Stimulated activated CD4-positive, alpha-beta T cell treated with anti-CD3 and anti-CD28 coated beads, Interleukin-1b, Interleukin-23, amount 100 ng/mL, for 48 hours (primary cell): ENCODE data around the gene KCNIP3.
"Not testable (repeated sequence)": the region's sequence is repeated elsewhere in the genome, so short reads cannot be mapped to it uniquely, and the experiment has no call there.

Source experiments
- DNase-seq: peaks from one replicate; pipeline ENCODE4 v3.0.0-alpha.2; 2020

The KCNIP3 gene

DNA sequence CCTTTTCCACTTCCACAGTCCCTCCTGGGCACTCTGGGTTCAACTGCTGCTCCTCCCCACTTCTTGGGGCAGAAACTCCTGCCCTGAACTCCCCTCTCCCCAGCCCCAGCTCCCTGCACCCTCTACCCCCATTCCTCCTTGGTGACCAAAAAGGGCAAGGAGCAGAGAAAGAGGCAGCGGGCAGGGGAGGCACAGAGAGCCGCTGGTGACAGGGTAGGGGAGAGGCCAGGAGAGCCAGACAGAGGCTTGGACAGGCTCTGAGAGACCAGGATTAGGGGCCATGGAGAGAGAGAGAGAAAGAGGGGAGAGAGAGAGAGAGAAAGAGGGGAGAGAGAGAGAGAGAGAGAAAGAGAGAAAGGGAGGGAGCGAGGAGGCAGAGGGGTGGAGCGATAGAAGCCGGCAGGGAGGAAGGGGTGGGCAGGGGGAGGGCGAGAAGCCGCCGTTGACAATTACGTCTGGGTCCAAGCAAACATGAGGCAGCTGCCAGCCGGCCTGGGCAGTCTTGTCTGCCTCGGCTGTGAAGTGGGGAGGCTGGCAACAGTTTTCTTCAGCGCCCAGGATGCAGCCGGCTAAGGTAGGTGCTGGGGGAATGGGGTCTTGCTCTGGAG is at the start of gene KCNIP3:
Gene KCNIP3, plus strand, starts transcription at position 468 of the 608 bp plus-strand sequence. Its CDS starts 92 bp downstream, at position 560.
- DNase-seq, result no peak

- no peak for DNase-seq
Measured at GRCh38 chr2:95258271-95258670, 38.9 kb upstream of the KCNIP3 start.

GRCh38 chr2:95260028-95261023 is 36.8 kb upstream of the KCNIP3 start:
- DNase-seq, result no peak

DNA sequence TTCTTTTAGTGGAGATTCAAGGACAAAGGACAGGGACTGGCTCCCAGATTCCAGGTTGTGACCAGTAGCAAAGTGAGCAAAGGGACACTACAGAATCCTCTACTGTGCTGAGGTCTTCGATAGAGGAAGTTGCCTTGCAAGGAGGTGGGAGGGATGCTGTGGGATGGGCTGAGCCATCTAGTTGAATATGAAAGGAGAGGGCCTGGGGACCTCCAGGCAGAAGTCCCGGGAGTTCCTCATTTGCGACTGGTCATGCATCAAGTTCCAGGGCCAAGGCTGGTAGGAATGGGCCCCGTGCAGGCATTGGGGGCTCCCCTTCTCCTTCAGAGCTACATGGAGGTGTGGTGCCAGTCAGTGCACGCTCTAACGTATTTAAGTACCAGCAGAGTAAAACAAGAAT is 35.5 kb upstream of the KCNIP3 start:
- DNase-seq, result no peak

DNA sequence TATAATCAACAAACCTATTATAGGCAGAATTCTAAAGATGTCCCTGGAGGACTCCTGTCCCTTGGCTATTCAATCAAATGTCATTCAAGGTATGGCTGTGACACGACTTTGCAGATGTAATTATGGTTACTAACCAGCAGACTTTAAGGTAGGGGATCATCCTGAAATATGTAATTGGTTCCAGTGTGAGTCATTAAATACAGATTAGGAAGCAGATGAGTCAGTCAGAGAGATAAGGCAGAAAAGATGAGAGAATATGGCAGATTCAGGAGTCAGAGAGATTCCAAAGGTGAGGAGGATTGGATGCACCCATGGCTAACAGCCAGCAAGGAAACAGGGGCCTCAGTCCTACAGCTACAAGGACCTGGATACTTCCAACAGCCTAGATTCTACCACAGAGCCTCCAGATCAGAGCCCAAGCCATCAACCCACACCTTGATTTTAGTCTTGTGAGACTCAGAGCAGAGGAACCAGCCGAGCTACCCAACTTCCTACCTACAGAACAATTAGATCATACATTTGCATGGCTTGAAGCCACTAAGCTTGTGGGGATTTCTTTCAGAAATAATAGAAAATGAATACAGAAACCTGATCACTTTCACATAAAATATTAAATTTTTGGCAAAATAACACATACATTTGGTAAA is 34.1 kb upstream of the KCNIP3 start:
- no peak for DNase-seq

DNA sequence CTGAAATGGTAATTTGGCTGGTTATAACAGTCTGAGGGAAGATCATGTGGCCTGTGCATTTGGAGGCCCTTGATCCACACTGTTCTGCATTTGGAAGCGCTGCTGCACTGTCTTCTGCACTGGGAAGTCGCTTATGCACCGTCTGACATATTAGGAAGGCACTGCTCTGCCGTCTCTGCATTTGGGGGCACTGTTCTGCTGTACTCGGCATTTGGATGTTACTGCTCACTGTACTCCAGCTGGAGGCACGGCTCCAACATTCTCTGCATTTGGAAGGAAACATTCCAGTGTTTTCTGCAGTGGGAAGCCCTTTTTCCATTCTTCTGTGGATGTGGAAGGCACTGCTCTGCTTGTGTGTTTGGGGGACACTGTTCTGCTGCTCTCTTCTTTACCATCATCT is 32.5 kb upstream of the KCNIP3 start:
- no peak for DNase-seq

- DNase-seq, result no peak
Measured at GRCh38 chr2:95265182-95265581, 32.0 kb upstream of the KCNIP3 start.

DNA sequence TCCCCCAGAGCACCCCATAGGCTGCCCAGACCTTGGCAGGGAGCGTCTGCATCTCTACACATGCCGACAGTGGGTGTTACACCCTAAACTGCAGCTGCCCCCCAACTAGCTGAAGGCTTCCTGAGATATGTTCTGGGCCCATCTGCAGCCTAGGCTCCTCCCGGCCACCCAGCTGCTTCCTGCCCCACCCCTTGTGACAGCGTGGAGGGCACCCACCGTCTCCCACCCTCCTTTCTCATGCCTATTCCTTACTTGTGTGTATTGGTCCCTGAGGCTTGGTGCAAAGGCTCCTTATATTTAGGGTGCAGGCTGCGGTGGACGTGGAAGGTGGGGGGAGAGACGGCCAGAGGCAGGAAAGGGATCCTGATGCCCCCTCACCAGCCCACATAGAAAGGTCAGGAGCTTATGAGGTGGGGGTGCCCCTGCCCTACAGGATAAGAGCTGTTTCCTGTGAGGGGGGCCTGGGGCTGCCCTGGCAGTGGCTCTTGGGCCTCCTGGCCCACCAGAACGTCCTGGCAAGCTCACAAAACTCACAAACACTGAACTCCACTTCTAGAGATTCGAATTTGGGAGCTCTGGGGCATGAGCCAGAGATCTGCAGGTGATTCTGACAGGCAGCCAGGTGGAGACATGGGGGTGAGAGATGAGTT is 30.2 kb upstream of the KCNIP3 start:
- DNase-seq, result no peak

DNA sequence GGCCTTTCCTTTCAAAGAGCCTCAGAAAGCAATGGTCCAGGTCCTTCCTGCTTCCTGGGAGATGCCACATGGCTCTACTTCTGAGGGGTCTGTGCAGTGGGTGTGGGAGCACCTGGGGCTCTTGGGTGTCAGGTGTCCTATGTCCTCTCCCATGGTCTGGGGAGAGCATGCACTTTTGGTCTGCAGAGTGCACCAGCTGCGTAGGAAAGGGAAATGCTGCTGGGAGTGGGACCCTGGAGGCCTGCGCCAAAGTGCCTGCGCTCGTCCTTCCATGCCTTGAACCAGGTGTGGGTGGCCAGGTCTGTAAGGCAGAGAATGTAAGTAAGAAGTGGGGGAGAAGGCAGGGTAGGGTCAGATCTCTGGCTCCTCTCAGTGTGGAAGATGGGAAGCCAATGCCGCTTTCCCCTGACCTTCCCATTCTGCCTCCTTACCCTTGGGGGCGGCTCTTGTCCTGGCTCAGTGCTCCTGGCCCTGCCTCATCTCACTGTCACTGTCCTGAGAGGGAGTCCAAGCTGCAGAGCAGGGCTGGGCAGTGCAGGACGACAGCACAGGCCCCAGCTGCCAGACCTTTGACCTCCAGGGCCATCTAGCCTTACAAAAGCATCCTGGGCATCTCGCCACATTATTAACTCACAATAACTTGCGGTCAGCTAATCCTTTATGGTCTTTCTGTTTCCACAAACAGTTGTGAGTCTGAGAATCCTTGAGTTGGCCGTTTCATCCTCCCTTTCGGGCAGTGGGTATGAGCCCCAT is 29.5 kb upstream of the KCNIP3 start:
- DNase-seq, result no peak

GRCh38 chr2:95268211-95269035 is 28.7 kb upstream of the KCNIP3 start:
- DNase-seq, result no peak

- no peak for DNase-seq
Measured at GRCh38 chr2:95269036-95269680, 28.0 kb upstream of the KCNIP3 start.

DNA sequence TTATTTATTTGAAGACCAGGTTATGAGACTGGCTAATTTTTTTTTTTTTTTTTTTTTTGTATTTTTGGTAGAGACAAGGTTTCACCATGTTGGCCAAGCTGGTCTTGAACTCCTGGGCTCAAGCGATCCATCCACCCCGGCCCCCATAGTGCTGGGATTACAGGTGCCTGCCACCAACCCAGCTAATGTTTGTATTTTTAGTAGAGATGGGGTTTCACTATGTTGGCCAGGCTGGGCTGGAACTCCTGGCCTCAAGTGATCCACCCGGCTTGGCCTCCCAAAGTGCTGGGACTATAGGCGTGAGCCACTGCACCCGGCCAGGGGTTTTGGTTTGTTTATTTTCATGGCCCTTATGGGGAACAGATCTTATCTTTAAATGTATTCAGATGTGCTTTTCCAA is 27.4 kb upstream of the KCNIP3 start:
- DNase-seq, result not testable (repeated sequence)

GRCh38 chr2:95270541-95271081 is 26.5 kb upstream of the KCNIP3 start:
- no peak for DNase-seq

DNA sequence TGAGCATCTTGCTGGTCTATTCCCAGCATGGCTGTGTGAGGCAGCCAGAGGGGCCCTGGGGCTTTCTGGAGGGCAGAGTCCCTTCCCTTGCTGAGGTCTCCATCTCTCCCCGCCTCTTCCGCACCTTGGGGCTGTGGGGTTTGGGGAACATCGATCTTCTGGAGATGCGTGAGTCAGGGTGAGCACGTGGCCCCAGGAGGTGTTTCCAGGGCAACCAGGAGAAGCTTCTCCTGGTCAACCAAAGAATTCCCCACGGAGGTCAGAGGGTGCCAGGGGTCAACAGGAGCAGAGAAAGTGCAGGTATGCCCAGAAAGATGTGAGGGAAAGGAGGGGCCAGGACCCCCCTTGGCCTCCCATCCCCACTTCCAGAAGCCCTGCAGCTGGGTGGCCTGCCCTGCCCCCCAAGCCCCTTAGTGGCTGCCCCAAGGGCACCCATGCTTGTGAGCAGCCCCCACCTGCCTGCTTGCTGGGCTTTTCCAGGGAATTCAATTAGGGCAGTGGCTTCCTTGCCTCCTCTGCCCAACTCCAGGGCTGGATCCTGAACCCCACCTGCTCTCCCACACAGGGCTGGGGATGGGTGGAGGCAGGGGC is 25.7 kb upstream of the KCNIP3 start:
- DNase-seq, result no peak

DNA sequence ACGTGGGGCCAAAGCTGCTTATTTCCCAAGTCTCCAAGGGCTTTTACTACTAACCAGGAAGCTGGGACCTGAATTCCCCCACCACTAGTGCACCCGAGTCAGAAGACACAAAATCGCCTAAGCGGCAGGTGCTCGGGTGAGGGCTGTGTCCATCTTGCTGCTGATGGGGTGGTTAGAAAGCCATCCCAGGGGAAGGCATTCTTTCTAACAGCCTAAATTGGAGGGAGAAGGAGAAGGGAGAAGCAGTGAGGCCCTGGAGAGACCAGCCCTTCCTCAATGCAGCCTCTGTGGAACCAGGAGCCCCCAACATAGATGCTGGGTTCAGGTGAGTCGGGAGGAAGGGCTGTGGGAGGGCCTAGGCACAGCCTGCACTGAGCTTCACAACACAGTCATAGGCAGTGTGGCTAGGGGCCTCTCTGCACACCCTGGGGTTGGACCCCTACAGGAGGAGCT is 24.8 kb upstream of the KCNIP3 start:
- no peak for DNase-seq

GRCh38 chr2:95272781-95273180 is 24.4 kb upstream of the KCNIP3 start:
- DNase-seq, result no peak

DNA sequence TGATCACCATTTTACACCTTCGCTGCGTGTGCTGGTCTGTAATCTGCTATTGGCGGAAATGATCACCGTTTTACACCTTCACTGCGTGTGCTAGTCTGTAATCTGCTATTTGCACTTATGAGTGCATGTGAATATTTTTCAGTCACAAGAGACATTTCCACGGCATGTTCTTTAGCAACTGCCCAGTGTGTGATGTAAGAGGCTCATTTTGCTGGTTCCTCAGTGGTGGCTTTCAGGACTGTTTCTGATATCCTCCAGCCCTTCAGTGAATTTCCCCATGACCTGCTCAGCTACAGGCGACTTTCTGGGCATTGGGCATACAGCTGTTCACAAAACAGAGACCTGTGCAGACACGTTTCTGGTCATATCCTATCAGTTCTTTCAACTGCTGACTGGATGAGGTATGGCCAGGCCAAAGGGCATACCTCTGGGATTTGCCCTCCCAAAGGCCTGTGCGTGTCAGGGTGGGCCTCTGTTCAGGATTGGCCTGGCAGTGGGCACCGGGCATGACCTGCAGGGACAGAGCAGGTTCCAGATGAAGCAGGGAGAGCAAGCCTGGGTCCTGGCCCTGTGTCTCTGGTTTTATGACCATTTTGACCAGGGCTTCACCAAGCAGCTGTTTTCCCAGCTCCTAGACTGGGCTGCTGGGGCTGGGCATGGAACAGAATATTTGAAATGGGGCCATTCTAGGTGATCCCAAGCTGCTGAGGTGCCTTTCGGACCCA is 23.4 kb upstream of the KCNIP3 start:
- DNase-seq, result no peak

GRCh38 chr2:95274291-95275150 is 22.6 kb upstream of the KCNIP3 start, which contains the start of gene PROM2:
Gene PROM2 (plus strand): TSS chr2:95274449. CDS start chr2:95274586, 137 bp downstream.
- no peak for DNase-seq
